A673 (cell line): ENCODE data around the gene PSMA7. TPM values are rescaled to one million over a fixed set of nuclear protein-coding genes. Genes with fewer than 3 reads are reported as not detected.
A peak's percentile ranks its signal among the peaks of the same experiment; 100 is the strongest.

ENCODE experiments used
- BruUV-seq: library from RNA; stranded (reverse); fragments of 400-500 nt; replicated peaks from 2 replicates; lab custom pipeline; 2021; lab: Mats Ljungman, UMichigan
- CTCF ChIA-PET: fragments of 300-600 bp; sonication (Branson Sonifier 250); formaldehyde crosslinking; loops from one replicate; lab custom pipeline; 2022; ENCODE audit warnings: antibody characterized with exemption; lab: Charles Lee
- POLR2A ChIA-PET: fragments of 300-600 bp; sonication (Branson Sonifier 250); formaldehyde crosslinking; loops from one replicate; lab custom pipeline; 2022; ENCODE audit warnings: antibody characterized with exemption; ENCODE audit not compliant: low non-redundant PET; lab: Charles Lee
- DNase-seq: peaks from one replicate; pipeline ENCODE4 v3.0.0-alpha.2; 2015; ENCODE audit warnings: low spot score
- H3K27ac ChIP-seq: fragments of 200-600 bp; sonication (generic); 2 replicates; pipeline ENCODE4 v1.5.1; 2016; ENCODE audit warnings: mixed run types, low read depth, mild to moderate bottlenecking, mixed read lengths, antibody characterized with exemption, low read length; ENCODE audit not compliant: poor library complexity, severe bottlenecking
- H3K27me3 ChIP-seq: fragments of 200-600 bp; sonication (generic); replicated peaks from 2 replicates; pipeline ENCODE4 v1.6.1; 2017; ENCODE audit warnings: mixed run types, low read depth, mild to moderate bottlenecking, mixed read lengths, antibody characterized with exemption, low read length; ENCODE audit not compliant: insufficient read depth, poor library complexity
- H3K36me3 ChIP-seq: fragments of 200-600 bp; sonication (generic); 2 replicates; pipeline ENCODE4 v1.6.1; 2016; ENCODE audit warnings: mixed run types, mild to moderate bottlenecking, mixed read lengths, antibody characterized with exemption, low read length; ENCODE audit not compliant: insufficient read depth, poor library complexity, severe bottlenecking
- H3K4me1 ChIP-seq: fragments of 200-600 bp; sonication (generic); 2 replicates; pipeline ENCODE4 v1.6.1; 2017; ENCODE audit warnings: mixed run types, mild to moderate bottlenecking, mixed read lengths, antibody characterized with exemption, low read length; ENCODE audit not compliant: insufficient read depth, poor library complexity, severe bottlenecking
- H3K4me3 ChIP-seq: fragments of 200-600 bp; sonication (generic); 2 replicates; pipeline ENCODE4 v1.5.1; 2016; ENCODE audit warnings: low read depth, mixed run types, mild to moderate bottlenecking, mixed read lengths, low read length; ENCODE audit not compliant: poor library complexity, severe bottlenecking
- H3K9me3 ChIP-seq: fragments of 200-600 bp; sonication (generic); 2 replicates; pipeline ENCODE4 v1.6.1; 2016; ENCODE audit warnings: mixed run types, low read depth, mild to moderate bottlenecking, mixed read lengths, antibody characterized with exemption, low read length; ENCODE audit not compliant: poor library complexity, severe bottlenecking
- EZH2 ChIP-seq: fragments of 200-600 bp; sonication (generic); IDR thresholded peaks from 2 replicates; pipeline ENCODE4 v1.6.1; 2017; ENCODE audit warnings: borderline replicate concordance, low read depth, mild to moderate bottlenecking, mixed read lengths, antibody characterized with exemption, low read length; ENCODE audit not compliant: poor library complexity, severe bottlenecking
- intact Hi-C: fragments of 100-400 bp; cut with micrococcal nuclease; formaldehyde crosslinking; loops from one replicate; pipeline ENCODE4 v1.10.0; 2022; ENCODE audit not compliant: unreplicated experiment
- total RNA-seq: library from RNA; stranded (reverse); gene quantifications from 2 replicates; pipeline ENCODE4 v1.2.3, GENCODE V29; 2021
- TF ChIP-seq, protein P1 (sequence below): fragments of 300-800, 200-600 bp; sonication (generic); conservative IDR thresholded peaks from 2 replicates; pipeline ENCODE4 v1.5.1; 2017; ENCODE audit warnings: low read depth, mild to moderate bottlenecking, antibody characterized with exemption, low read length, moderate library complexity, mixed read lengths

PSMA7 gene
- total RNA-seq, 1 experiment from 2014 or later: 593 TPM

GRCh38 chr20:62137092-62137384 lies 6.2 kb downstream of the PSMA7 start:
- BruUV-seq: no TSS peak
- intact Hi-C loops: no loop called here
- Histone ChIP-seq H3K27ac (no peak overlapping the region), H3K9me3 (no peaks in the 10 kb centered on the region), H3K4me1 (peaks cover 4% of the 10 kb centered on the region), H3K27me3 (no peaks in the 10 kb centered on the region), H3K4me3 (no peak overlapping the region), H3K36me3 (peaks cover 94% of the 10 kb centered on the region)
- ChIA-PET CTCF (interaction anchor here (1.7 kb wide), 1 partner anchor 126 kb away, joined by 6 read pairs; no protein-coding TSS in a partner anchor), POLR2A (no interaction called here)
- DNase-seq: no peak
- TF ChIP-seq, protein P1, sequence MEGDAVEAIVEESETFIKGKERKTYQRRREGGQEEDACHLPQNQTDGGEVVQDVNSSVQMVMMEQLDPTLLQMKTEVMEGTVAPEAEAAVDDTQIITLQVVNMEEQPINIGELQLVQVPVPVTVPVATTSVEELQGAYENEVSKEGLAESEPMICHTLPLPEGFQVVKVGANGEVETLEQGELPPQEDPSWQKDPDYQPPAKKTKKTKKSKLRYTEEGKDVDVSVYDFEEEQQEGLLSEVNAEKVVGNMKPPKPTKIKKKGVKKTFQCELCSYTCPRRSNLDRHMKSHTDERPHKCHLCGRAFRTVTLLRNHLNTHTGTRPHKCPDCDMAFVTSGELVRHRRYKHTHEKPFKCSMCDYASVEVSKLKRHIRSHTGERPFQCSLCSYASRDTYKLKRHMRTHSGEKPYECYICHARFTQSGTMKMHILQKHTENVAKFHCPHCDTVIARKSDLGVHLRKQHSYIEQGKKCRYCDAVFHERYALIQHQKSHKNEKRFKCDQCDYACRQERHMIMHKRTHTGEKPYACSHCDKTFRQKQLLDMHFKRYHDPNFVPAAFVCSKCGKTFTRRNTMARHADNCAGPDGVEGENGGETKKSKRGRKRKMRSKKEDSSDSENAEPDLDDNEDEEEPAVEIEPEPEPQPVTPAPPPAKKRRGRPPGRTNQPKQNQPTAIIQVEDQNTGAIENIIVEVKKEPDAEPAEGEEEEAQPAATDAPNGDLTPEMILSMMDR: 0 out of 2 replicates have a peak, but pooled peaks have one; percentile 9
- no peak for TF ChIP-seq EZH2

DNA sequence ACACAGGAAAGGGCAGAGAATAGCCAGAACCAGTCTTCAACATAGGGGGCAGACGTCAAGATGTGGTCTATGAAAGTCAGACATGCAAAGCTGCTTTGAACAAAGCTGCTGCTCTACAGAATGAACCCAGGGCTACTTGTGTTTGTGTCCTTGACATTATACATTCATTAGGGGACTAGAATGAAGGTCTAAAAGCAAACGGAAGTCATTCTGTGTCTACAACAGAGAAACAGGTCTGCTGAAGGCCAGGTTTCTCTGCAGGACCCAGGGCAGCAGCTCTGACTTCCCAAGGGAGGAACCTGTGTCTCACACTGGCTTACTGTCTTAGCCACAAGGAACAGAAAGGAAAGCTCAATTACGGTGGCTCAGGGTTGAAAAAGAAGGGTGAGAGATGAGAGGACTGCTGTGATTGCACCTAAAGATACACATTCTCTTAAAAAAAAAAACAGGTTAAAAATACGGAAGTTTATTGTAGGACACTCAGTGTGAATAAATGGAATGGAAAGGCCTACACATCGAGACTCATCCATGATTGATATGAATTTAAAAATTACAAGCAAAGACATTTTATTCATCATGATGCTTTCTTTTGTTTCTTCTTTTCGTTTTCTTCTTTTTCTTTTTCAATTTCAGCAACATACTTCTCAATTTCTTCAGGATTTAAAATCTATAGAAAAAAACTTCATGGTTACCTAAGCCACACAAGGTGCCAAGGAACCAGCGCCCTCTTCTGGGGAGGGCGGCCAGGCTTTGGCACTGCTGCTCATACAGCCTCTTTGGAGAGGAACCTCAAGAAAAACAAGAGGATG lies 6.7 kb downstream of the PSMA7 start:
- peak; percentile 79 for DNase-seq
- Histone ChIP-seq H3K4me3 (no peak overlapping the region), H3K27me3 (no peaks in the 10 kb centered on the region), H3K4me1 (peaks cover 2% of the 10 kb centered on the region), H3K27ac (no peak overlapping the region), H3K9me3 (no peaks in the 10 kb centered on the region), H3K36me3 (peaks cover 99% of the 10 kb centered on the region)
- BruUV-seq: no TSS peak
- ChIA-PET CTCF (interaction anchor here (1.7 kb wide), 1 partner anchor 126 kb away, joined by 6 read pairs; no protein-coding TSS in a partner anchor), POLR2A (no interaction called here)
- intact Hi-C loops: no loop called here
- TF ChIP-seq, protein P1: peak; percentile 93
- TF ChIP-seq EZH2: no peak

GRCh38 chr20:62135573-62136266 lies 7.5 kb downstream of the PSMA7 start:
- POLR2A ChIA-PET: no interaction called here

More at GRCh38 chr20:62135573-62136266, 7.5 kb downstream of the PSMA7 start:
- H3K27me3 ChIP-seq: no peaks in the 10 kb centered on the region
- DNase-seq: no peak
- no TSS peak for BruUV-seq
- no peak for TF ChIP-seq EZH2
- TF ChIP-seq, protein P1: no peak
- peaks cover 99% of the 10 kb centered on the region for H3K36me3 ChIP-seq
- H3K4me3 ChIP-seq: no peak overlapping the region
- no peak overlapping the region for H3K27ac ChIP-seq
- no peaks in the 10 kb centered on the region for H3K4me1 ChIP-seq
- no peaks in the 10 kb centered on the region for H3K9me3 ChIP-seq
- CTCF ChIA-PET: interaction anchor here (1.7 kb wide), 1 partner anchor 125 kb away, joined by 6 read pairs; no protein-coding TSS in a partner anchor
- intact Hi-C loops: loop anchor here (1.0 kb wide), 1 partner anchor 124 kb away; no protein-coding TSS in a partner anchor
